Activated naive CD4-positive, alpha-beta T cell treated with anti-CD3 and anti-CD28 coated beads, Interleukin-2, amount 50 U/mL, for 16 hours (primary cell): ENCODE results near the gene VPS13D.
"Not testable (repeated sequence)": the region's sequence is repeated elsewhere in the genome, so short reads cannot be mapped to it uniquely, and the experiment has no call there.

Experiments used
- DNase-seq: peaks from one replicate; pipeline ENCODE4 v3.0.0-alpha.2; 2020

The VPS13D gene

GRCh38 chr1:12294076-12294475, 64.2 kb downstream of the VPS13D start:
- no peak for DNase-seq

- DNase-seq: no peak
These were observed 66.2 kb downstream of the VPS13D start for GRCh38 chr1:12296016-12296415.

DNA sequence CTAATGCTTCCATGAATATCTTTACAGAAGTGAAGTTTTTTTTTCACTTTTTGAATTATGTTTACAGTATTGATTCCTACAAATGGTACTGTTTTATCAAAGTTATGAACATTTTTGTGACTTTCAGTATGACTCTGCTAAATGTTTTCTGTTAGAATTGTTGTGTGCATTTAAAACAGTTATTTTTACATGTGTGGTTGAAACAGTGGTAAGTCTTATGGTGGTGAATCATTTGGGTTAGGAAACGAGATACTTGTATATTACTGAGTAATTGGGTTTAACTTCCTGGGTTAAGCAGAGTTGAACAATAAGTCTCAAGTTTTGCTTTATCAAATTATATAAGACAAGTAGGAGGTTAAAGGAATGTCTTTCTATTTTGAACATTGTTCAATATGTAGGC, 66.8 kb downstream of the VPS13D start:
- no peak for DNase-seq

- DNase-seq: no peak
These were observed 70.9 kb downstream of the VPS13D start for GRCh38 chr1:12300706-12301105.

GRCh38 chr1:12301518-12302237, 71.8 kb downstream of the VPS13D start:
- DNase-seq: no peak

GRCh38 chr1:12302798-12303447, 73.1 kb downstream of the VPS13D start:
- no peak for DNase-seq

GRCh38 chr1:12305377-12305776, 75.5 kb downstream of the VPS13D start:
- DNase-seq: no peak

DNA sequence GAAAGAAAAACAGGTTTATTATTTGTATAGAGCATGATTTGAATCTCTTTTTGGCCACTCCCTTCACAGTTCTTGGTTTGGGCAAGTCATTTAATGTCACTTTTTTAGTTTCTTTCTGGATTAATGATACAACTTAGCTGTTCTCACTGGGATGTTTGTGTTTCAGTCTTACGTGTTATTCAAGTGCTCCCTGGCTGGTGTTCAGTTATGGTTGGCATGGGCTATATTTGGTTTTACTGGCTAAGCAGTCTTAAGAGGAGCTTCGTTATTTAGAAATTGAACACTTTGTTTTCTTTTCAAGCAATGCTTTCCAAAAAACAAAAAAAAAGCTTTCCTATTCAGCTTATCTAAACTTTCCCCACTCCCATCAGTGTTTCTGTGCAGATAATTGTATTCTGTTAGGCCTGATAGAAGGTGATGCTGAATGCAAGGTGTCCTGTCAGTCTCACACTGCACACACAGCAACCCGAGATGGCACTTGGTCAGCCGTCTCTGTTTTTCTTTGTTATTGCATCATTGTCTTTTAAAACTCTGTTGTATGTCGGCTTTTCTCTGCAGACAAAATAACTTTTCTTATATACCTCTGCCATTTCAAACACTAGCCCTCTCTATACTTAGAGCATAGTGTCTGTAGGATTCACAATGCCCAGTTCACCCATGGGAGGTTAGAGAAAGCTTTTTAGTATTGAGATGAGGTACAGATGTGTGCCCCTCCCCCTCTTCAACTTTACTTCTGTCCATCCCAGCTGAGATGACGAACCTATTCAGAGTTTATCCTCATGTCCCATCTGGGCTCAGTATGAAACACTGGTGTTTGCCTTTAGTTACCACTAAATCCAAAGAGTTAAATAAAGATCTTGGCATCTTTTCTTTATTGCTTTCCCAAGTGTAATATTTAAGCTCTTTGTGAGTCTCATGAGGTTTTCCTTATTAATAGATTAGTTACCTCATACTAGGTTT, 80.2 kb downstream of the VPS13D start:
- no peak for DNase-seq

- no peak for DNase-seq
These were observed 84.6 kb downstream of the VPS13D start for GRCh38 chr1:12314333-12314903.

- no peak for DNase-seq
These were observed 85.3 kb downstream of the VPS13D start for GRCh38 chr1:12315146-12315545.

- DNase-seq: no peak
These were observed 86.5 kb downstream of the VPS13D start for GRCh38 chr1:12316331-12316730.

GRCh38 chr1:12320486-12320885, 90.7 kb downstream of the VPS13D start:
- DNase-seq: no peak

- DNase-seq: no peak
These were observed 94.6 kb downstream of the VPS13D start for GRCh38 chr1:12324423-12324822.

DNA sequence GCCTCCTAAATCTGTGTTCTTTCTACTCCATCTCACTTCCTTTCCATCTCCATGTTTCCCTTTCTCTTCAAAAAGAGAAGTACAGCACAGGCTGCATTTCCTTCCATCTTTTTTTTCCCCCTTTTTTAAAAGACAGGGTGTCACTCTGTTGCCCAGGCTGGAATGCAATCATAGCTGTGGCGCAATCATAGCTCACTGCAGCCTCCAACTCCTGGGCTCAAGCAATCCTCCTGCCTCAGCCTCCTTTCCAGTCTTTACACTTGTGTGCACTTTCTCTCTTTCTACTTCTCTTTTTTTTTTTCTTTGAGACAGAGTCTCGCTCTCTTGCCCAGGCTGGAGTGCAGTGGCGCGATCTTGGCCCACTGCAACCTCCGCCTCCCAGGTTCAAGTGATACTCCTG, 95.1 kb downstream of the VPS13D start:
- DNase-seq: not testable (repeated sequence)

GRCh38 chr1:12326986-12327385, 97.2 kb downstream of the VPS13D start:
- no peak for DNase-seq

DNA sequence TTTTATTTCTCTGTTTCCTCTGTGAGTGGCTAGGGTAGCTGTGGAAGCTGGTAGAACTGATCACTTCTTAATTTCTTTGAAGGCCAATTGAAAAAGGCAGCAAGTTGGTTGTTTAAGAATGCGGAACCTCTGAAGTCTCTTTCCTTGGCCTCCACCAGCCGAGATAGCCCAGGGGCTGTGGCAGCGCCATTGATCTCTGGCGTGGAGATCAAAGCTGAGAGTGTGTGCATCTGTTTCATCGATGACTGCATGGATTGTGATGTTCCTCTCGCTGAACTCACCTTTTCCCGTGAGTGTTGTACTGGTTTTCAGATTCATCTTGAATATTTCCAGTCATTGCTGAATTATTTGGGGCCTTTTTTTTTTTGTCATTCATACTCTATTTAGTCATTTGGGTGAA, 97.7 kb downstream of the VPS13D start:
- DNase-seq: no peak

DNA sequence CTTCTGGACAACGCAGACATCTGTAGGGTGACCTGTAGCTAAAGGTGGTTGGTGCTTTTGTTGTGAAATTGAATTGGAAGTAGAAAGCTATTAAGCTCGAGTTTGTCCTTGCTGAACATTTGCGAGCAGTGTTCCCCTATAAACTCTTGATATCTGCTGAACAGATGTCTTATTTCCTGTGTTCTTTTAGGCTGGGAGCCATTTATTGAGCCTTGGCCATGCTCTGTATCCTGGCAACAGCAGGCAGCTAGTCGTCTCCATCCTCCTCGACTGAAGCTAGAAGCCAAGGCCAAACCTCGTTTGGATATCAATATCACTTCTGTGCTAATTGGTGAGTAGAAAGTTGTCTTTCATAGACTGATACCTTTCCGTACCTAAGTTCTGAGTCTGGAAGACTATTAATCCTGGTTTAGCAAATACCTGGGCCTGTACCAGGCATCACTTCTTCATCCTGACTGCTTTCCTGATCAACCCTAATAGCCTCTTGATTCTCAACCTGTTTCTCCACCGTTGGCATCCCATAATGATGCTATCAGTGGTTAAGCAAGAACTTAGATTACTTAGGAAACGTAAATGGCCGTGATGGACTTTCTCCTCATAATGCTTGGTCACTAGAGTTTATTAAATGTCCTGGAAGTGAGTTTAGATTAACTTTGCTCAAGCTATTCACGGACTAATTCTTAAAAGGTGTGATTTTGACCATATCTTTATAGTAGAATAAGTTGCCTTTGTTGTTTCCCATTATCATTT, 103.4 kb downstream of the VPS13D start:
- no peak for DNase-seq

DNA sequence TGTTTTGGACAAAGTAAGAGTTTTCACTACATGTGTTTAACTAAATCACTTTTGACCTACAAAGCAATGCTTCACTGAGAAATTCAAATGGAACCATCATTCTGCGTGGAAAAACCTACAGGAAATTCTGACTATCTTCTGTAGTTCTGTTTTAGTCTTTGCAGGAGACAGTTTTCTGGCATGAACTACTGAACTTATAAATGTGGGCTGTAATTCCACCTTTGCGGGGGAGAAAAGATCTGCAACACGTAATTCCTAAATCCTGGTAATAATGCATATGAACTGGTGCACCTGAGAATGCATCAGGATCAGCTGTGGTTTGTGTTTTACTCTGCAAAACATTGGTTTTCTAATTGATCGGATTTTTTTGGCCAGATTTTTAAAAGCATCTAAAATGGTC, 106.0 kb downstream of the VPS13D start:
- DNase-seq: no peak

DNA sequence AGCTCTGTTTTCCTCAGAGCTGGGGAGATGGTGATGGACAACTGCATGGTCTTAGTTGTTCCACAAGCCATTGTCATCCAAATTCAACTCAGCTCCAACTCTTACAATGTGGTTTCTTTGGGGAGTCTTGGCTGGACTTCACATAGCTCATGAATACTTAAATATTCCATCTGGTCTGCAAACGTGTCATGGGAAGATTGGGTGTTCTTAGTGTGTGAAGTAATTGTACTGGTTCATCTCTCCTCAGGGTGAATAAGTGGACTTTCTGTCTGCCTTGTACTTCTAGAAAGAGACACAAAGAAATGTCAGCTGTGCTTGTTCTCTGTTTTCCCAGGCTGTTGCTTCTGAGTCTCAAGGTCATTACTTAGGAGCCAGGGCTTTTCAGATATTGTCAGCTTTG, 106.6 kb downstream of the VPS13D start:
- DNase-seq: no peak

GRCh38 chr1:12338017-12338416, 108.2 kb downstream of the VPS13D start:
- DNase-seq: no peak

DNA sequence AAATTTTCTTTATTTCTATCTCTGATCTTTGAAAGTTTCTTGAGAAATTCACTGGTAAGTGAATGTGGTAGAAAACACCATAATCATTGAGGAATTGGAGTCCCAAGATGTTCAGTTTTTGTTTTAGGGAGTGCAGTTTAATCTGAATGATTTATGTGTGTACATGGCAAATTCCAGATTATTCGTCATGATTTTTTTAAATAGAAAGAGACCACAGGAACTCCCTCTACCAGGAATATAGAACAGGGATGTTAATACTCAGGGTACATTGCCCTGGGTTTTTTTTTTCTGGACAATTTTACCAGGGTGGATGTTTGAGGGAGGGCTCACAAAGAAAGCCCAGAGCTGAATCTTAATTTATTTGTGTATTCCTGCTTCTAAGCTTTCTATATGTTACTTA, 109.0 kb downstream of the VPS13D start:
- no peak for DNase-seq

GRCh38 chr1:12339396-12339795, 109.6 kb downstream of the VPS13D start:
- DNase-seq: no peak
